ENCODE results near the gene TSGA10IP.

Gene TSGA10IP

GRCh38 chr11:65906602-65907001, 38.7 kb upstream of the TSGA10IP start:
- no peak overlapping the region for H2BK120ac ChIP-seq (ENCODE audit: low read depth, low read length)
- no peak overlapping the region for H3K9ac ChIP-seq (ENCODE audit: low read length)
- H3K27me3 ChIP-seq (ENCODE audit: control insufficient read depth in 1 of 2, insufficient read depth in 1 of 2, low read length in 2 of 2): no peaks in the 10 kb centered on the region
- no peak overlapping the region for H4K8ac ChIP-seq (ENCODE audit: low read length)
- H3K36me3 ChIP-seq (ENCODE audit: control insufficient read depth in 1 of 2, insufficient read depth in 2 of 2, low read depth in 1 of 2, low read length in 2 of 2): no peaks in the 10 kb centered on the region
- H3K4ac ChIP-seq (ENCODE audit: low read depth in 1 of 2, low read length in 2 of 2): peak overlapping the region in 1 of 2 experiments; percentile 15
- WGBS: 55% methylated on average over 5 of the region's 5 CpGs
- H3K4me3 ChIP-seq (ENCODE audit: insufficient read depth in 1 of 2, low read depth in 1 of 2, low read length in 2 of 2): no peak overlapping the region
- no peak overlapping the region for H2BK5ac ChIP-seq (ENCODE audit: low read depth, low read length, poor library complexity, severe bottlenecking)
- DNase-seq: no peak
- H3K9me3 ChIP-seq (ENCODE audit: control insufficient read depth, low read length): no peaks in the 10 kb centered on the region
- H3K4me2 ChIP-seq (ENCODE audit: low read length, poor library complexity, severe bottlenecking): no peak overlapping the region
- H2AK5ac ChIP-seq (ENCODE audit: low read length, severe bottlenecking): no peak overlapping the region
- H3K14ac ChIP-seq (ENCODE audit: low read length in 2 of 2): no peak overlapping the region
- H2BK12ac ChIP-seq (ENCODE audit: low read length in 2 of 2): no peak overlapping the region
- no peak overlapping the region for H3K23ac ChIP-seq (ENCODE audit: low read length in 2 of 2)
- H3K18ac ChIP-seq (ENCODE audit: low read depth in 1 of 2, low read length in 2 of 2): no peak overlapping the region
- peaks cover 2% of the 10 kb centered on the region for H3K79me1 ChIP-seq (replicated peaks; ENCODE audit: low read length, poor library complexity, severe bottlenecking)
- H2AFZ ChIP-seq (ENCODE audit: low read depth, low read length): no peak overlapping the region
- H4K91ac ChIP-seq (ENCODE audit: low read length): no peak overlapping the region
- H3K4me1 ChIP-seq (ENCODE audit: control insufficient read depth, insufficient read depth, low read depth, low read length): peaks cover 28% of the 10 kb centered on the region
- H3K27ac ChIP-seq (ENCODE audit: low read length, poor library complexity, severe bottlenecking): no peak overlapping the region
- no peak overlapping the region for H2BK15ac ChIP-seq (ENCODE audit: low read depth, poor library complexity, severe bottlenecking)

GRCh38 chr11:65907878-65908277, 37.4 kb upstream of the TSGA10IP start:
- no peak for DNase-seq
- H3K18ac ChIP-seq (ENCODE audit: low read depth in 1 of 2, low read length in 2 of 2): no peak overlapping the region
- peaks cover 28% of the 10 kb centered on the region for H3K4me1 ChIP-seq (ENCODE audit: control insufficient read depth, insufficient read depth, low read depth, low read length)
- no peak overlapping the region for H3K23ac ChIP-seq (ENCODE audit: low read length in 2 of 2)
- no peak overlapping the region for H4K91ac ChIP-seq (ENCODE audit: low read length)
- no peak overlapping the region for H3K14ac ChIP-seq (ENCODE audit: low read length in 2 of 2)
- H2AK5ac ChIP-seq (ENCODE audit: low read length, severe bottlenecking): no peak overlapping the region
- H4K8ac ChIP-seq (ENCODE audit: low read length): no peak overlapping the region
- H3K27ac ChIP-seq (ENCODE audit: low read length, poor library complexity, severe bottlenecking): no peak overlapping the region
- H3K9ac ChIP-seq (ENCODE audit: low read length): no peak overlapping the region
- no peaks in the 10 kb centered on the region for H3K27me3 ChIP-seq (ENCODE audit: control insufficient read depth in 1 of 2, insufficient read depth in 1 of 2, low read length in 2 of 2)
- no peak overlapping the region for H3K4me3 ChIP-seq (ENCODE audit: insufficient read depth in 1 of 2, low read depth in 1 of 2, low read length in 2 of 2)
- no peak overlapping the region for H3K4ac ChIP-seq (ENCODE audit: low read depth in 1 of 2, low read length in 2 of 2)
- peaks cover 6% of the 10 kb centered on the region for H3K79me1 ChIP-seq (replicated peaks; ENCODE audit: low read length, poor library complexity, severe bottlenecking)
- no peaks in the 10 kb centered on the region for H3K36me3 ChIP-seq (ENCODE audit: control insufficient read depth in 1 of 2, insufficient read depth in 2 of 2, low read depth in 1 of 2, low read length in 2 of 2)
- H2AFZ ChIP-seq (ENCODE audit: low read depth, low read length): no peak overlapping the region
- no peaks in the 10 kb centered on the region for H3K9me3 ChIP-seq (ENCODE audit: control insufficient read depth, low read length)
- no peak overlapping the region for H2BK120ac ChIP-seq (ENCODE audit: low read depth, low read length)
- no peak overlapping the region for H3K4me2 ChIP-seq (ENCODE audit: low read length, poor library complexity, severe bottlenecking)
- H2BK15ac ChIP-seq (ENCODE audit: low read depth, poor library complexity, severe bottlenecking): peak overlapping the region; percentile 36
- no peak overlapping the region for H2BK12ac ChIP-seq (ENCODE audit: low read length in 2 of 2)
- no peak overlapping the region for H2BK5ac ChIP-seq (ENCODE audit: low read depth, low read length, poor library complexity, severe bottlenecking)
- WGBS: 97% methylated on average over 6 of the region's 6 CpGs

- Histone ChIP-seq H3K4ac (ENCODE audit: low read depth in 1 of 2, low read length in 2 of 2) (peak overlapping the region; percentile 82 to 89), H3K27ac (ENCODE audit: low read length, poor library complexity, severe bottlenecking) (no peak overlapping the region), H2AFZ (ENCODE audit: low read depth, low read length) (no peak overlapping the region), H2BK15ac (ENCODE audit: low read depth, poor library complexity, severe bottlenecking) (peak overlapping the region; percentile 94), H2BK5ac (ENCODE audit: low read depth, low read length, poor library complexity, severe bottlenecking) (peak overlapping the region; percentile 3), H3K18ac (ENCODE audit: low read depth in 1 of 2, low read length in 2 of 2) (peak overlapping the region; percentile 89 to 96), H3K9ac (ENCODE audit: low read length) (peak overlapping the region; percentile 89), H4K8ac (ENCODE audit: low read length) (peak overlapping the region; percentile 86), H3K4me3 (ENCODE audit: insufficient read depth in 1 of 2, low read depth in 1 of 2, low read length in 2 of 2) (peak overlapping the region in 1 of 2 experiments; percentile 59), H2BK12ac (ENCODE audit: low read length in 2 of 2) (peak overlapping the region; percentile 80 to 82), H3K79me1 (replicated peaks; ENCODE audit: low read length, poor library complexity, severe bottlenecking) (peaks cover 14% of the 10 kb centered on the region), H3K9me3 (ENCODE audit: control insufficient read depth, low read length) (no peaks in the 10 kb centered on the region), H3K27me3 (ENCODE audit: control insufficient read depth in 1 of 2, insufficient read depth in 1 of 2, low read length in 2 of 2) (no peaks in the 10 kb centered on the region), H3K14ac (ENCODE audit: low read length in 2 of 2) (no peak overlapping the region), H3K4me2 (ENCODE audit: low read length, poor library complexity, severe bottlenecking) (no peak overlapping the region), H4K91ac (ENCODE audit: low read length) (peak overlapping the region; percentile 98), H3K36me3 (ENCODE audit: control insufficient read depth in 1 of 2, insufficient read depth in 2 of 2, low read depth in 1 of 2, low read length in 2 of 2) (peaks cover 0 to 3% of the 10 kb centered on the region in 2 experiments), H3K23ac (ENCODE audit: low read length in 2 of 2) (peak overlapping the region in 1 of 2 experiments; percentile 19), H2AK5ac (ENCODE audit: low read length, severe bottlenecking) (peak overlapping the region; percentile 92), H2BK120ac (ENCODE audit: low read depth, low read length) (peak overlapping the region; percentile 88), H3K4me1 (ENCODE audit: control insufficient read depth, insufficient read depth, low read depth, low read length) (peaks cover 48% of the 10 kb centered on the region)
- peak; percentile 81 for DNase-seq
- 26% methylated on average over 14 of the region's 14 CpGs for WGBS
These were observed 33.4 kb upstream of the TSGA10IP start for GRCh38 chr11:65911682-65912568.

GRCh38 chr11:65912845-65913244, 32.4 kb upstream of the TSGA10IP start:
- Histone ChIP-seq H2AFZ (ENCODE audit: low read depth, low read length) (no peak overlapping the region), H3K4me3 (ENCODE audit: insufficient read depth in 1 of 2, low read depth in 1 of 2, low read length in 2 of 2) (peak overlapping the region in 1 of 2 experiments; percentile 23), H2AK5ac (ENCODE audit: low read length, severe bottlenecking) (peak overlapping the region; percentile 96), H3K23ac (ENCODE audit: low read length in 2 of 2) (no peak overlapping the region), H3K27me3 (ENCODE audit: control insufficient read depth in 1 of 2, insufficient read depth in 1 of 2, low read length in 2 of 2) (no peaks in the 10 kb centered on the region), H2BK120ac (ENCODE audit: low read depth, low read length) (peak overlapping the region; percentile 54), H3K9me3 (ENCODE audit: control insufficient read depth, low read length) (no peaks in the 10 kb centered on the region), H4K91ac (ENCODE audit: low read length) (peak overlapping the region; percentile 83), H3K4me2 (ENCODE audit: low read length, poor library complexity, severe bottlenecking) (no peak overlapping the region), H3K4ac (ENCODE audit: low read depth in 1 of 2, low read length in 2 of 2) (peak overlapping the region; percentile 72 to 75), H2BK15ac (ENCODE audit: low read depth, poor library complexity, severe bottlenecking) (peak overlapping the region; percentile 60), H4K8ac (ENCODE audit: low read length) (peak overlapping the region; percentile 69), H3K79me1 (replicated peaks; ENCODE audit: low read length, poor library complexity, severe bottlenecking) (peaks cover 14% of the 10 kb centered on the region), H3K14ac (ENCODE audit: low read length in 2 of 2) (no peak overlapping the region), H3K18ac (ENCODE audit: low read depth in 1 of 2, low read length in 2 of 2) (peak overlapping the region; percentile 74 to 79), H2BK12ac (ENCODE audit: low read length in 2 of 2) (peak overlapping the region; percentile 87 to 92), H3K27ac (ENCODE audit: low read length, poor library complexity, severe bottlenecking) (peak overlapping the region; percentile 51), H3K9ac (ENCODE audit: low read length) (peak overlapping the region; percentile 89), H2BK5ac (ENCODE audit: low read depth, low read length, poor library complexity, severe bottlenecking) (peak overlapping the region; percentile 51), H3K4me1 (ENCODE audit: control insufficient read depth, insufficient read depth, low read depth, low read length) (peaks cover 57% of the 10 kb centered on the region), H3K36me3 (ENCODE audit: control insufficient read depth in 1 of 2, insufficient read depth in 2 of 2, low read depth in 1 of 2, low read length in 2 of 2) (peaks cover 9 to 13% of the 10 kb centered on the region in 2 experiments)
- peak; percentile 78 for DNase-seq
- WGBS: 87% methylated on average over 4 of the region's 4 CpGs
